Astrocyte (in vitro differentiated cells and primary cell): ENCODE measurements around the gene ARHGEF5. TPM values are rescaled to one million over a fixed set of nuclear protein-coding genes. Genes with fewer than 3 reads are reported as not detected.
"Not testable (repeated sequence)": the region's sequence is repeated elsewhere in the genome, so short reads cannot be mapped to it uniquely, and the experiment has no call there.

Experiments used
- DNase-seq: peaks from one replicate; pipeline ENCODE4 v3.0.0-alpha.2; 2010; ENCODE audit warnings: low read depth
- FAIRE-seq: peaks from 2 replicates; lab custom pipeline; 2011; peaks lifted over from hg19 to GRCh38; lab: Jason Lieb, UNC
- H2AFZ ChIP-seq: 2 replicates; pipeline ENCODE4 v1.6.0; 2012; ENCODE audit warnings: low read depth, low read length, inconsistent platforms
- H3K27ac ChIP-seq: 2 replicates; pipeline ENCODE4 v1.5.1; 2011; ENCODE audit warnings: low read depth, low read length, inconsistent platforms
- H3K27me3 ChIP-seq: 2 replicates; pipeline ENCODE4 v1.6.0; 2011; ENCODE audit warnings: low read length, inconsistent platforms; ENCODE audit not compliant: insufficient read depth
- H3K36me3 ChIP-seq: 2 replicates; pipeline ENCODE4 v1.5.1; 2011; ENCODE audit warnings: low read length, inconsistent platforms; ENCODE audit not compliant: insufficient read depth
- H3K4me1 ChIP-seq: 2 replicates; pipeline ENCODE4 v1.5.1; 2011; ENCODE audit warnings: low read length, inconsistent platforms; ENCODE audit not compliant: insufficient read depth
- H3K4me2 ChIP-seq: 2 replicates; pipeline ENCODE4 v1.6.0; 2012; ENCODE audit warnings: low read length, inconsistent platforms
- H3K4me3 ChIP-seq: 2 replicates; pipeline ENCODE4 v1.5.1; 2011; ENCODE audit warnings: low read depth, mild to moderate bottlenecking, low read length, inconsistent platforms; ENCODE audit not compliant: insufficient read depth
- H3K79me2 ChIP-seq: 2 replicates; pipeline ENCODE4 v1.6.0; 2012; ENCODE audit warnings: mild to moderate bottlenecking, low read length, inconsistent platforms; ENCODE audit not compliant: insufficient read depth
- H3K9ac ChIP-seq: 2 replicates; pipeline ENCODE4 v1.6.0; 2012; ENCODE audit warnings: mild to moderate bottlenecking, low read length, inconsistent platforms
- H3K9me3 ChIP-seq: 2 replicates; pipeline ENCODE4 v1.5.1; 2012; ENCODE audit warnings: low read depth, mild to moderate bottlenecking, low read length, inconsistent platforms; ENCODE audit not compliant: insufficient read depth
- H4K20me1 ChIP-seq: 2 replicates; pipeline ENCODE4 v1.6.0; 2012; ENCODE audit warnings: low read length, inconsistent platforms; ENCODE audit not compliant: insufficient read depth
- H3K27ac Mint-ChIP-seq: one replicate; pipeline ENCODE4 v1.8.0; 2021; ENCODE audit warnings: mild to moderate bottlenecking, mixed read lengths; ENCODE audit not compliant: unreplicated experiment
- H3K27me3 Mint-ChIP-seq: one replicate; pipeline ENCODE4 v1.8.0; 2021; ENCODE audit warnings: low read depth, mixed read lengths; ENCODE audit not compliant: unreplicated experiment
- H3K36me3 Mint-ChIP-seq: one replicate; pipeline ENCODE4 v1.8.0; 2021; ENCODE audit warnings: low read depth, mixed read lengths; ENCODE audit not compliant: unreplicated experiment
- H3K4me1 Mint-ChIP-seq: one replicate; pipeline ENCODE4 v1.8.0; 2021; ENCODE audit warnings: low read depth, mixed read lengths; ENCODE audit not compliant: unreplicated experiment
- H3K4me3 Mint-ChIP-seq: one replicate; pipeline ENCODE4 v1.8.0; 2021; ENCODE audit warnings: mild to moderate bottlenecking, moderate library complexity, mixed read lengths; ENCODE audit not compliant: unreplicated experiment
- H3K9me3 Mint-ChIP-seq: one replicate; pipeline ENCODE4 v1.8.0; 2021; ENCODE audit warnings: mild to moderate bottlenecking, mixed read lengths; ENCODE audit not compliant: unreplicated experiment
- total RNA-seq: library from RNA; stranded (reverse); gene quantifications from 2 replicates; pipeline ENCODE4 v1.2.1, GENCODE V29; 2021

The ARHGEF5 gene
- total RNA-seq, 1 donor from 2014 or later = 9.3 TPM

DNA sequence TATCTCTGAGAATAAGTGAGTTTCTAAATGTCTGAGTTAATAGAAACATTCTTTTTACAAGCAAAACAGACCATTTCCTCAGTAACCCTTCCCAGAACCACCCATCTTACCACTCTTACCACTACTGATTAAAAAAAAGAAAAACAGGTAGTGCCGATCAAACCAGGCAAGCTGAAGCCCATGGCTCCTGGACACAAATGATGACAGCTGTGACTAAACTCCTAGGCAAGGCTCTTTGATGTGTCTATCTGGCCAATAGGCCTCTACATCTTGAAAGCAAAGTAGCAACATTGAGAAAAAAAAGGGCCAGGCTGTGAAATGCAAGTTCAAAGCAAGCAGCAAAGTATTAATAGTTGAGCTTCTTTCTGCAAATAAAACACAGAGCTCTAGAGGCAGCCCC, 6.6 kb upstream of the ARHGEF5 start:
- H3K9me3 Mint-ChIP-seq, H3K4me2 ChIP-seq, H3K9me3 ChIP-seq, H3K4me3 Mint-ChIP-seq, DNase-seq, H3K4me3 ChIP-seq, H3K27ac ChIP-seq, H3K4me1 ChIP-seq, H3K36me3 Mint-ChIP-seq, H3K9ac ChIP-seq, H3K4me1 Mint-ChIP-seq, H3K27ac Mint-ChIP-seq, H2AFZ ChIP-seq, H3K27me3 Mint-ChIP-seq, H4K20me1 ChIP-seq, H3K79me2 ChIP-seq, H3K27me3 ChIP-seq, FAIRE-seq, H3K36me3 ChIP-seq: not testable (repeated sequence)

DNA sequence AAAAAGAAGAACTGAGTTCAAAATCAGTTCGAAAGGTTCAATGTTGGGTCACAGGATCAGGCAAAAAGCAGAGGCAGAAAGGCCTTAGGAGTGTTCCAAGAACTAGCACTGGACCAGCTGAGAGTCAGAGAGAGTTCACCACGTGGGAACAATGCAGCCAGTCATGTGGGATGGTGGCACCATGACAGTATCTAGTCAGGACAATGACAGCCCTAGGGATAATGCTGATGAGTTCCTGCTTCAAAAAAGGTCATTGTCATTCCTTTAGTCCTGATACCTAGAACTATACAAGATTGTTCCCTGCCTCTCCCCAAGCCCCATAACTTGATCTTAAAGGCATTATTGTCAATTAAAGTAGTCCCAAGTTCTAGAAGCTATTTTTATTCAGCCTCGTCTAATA, 3.5 kb upstream of the ARHGEF5 start:
- H3K36me3 ChIP-seq, H3K36me3 Mint-ChIP-seq, H3K4me2 ChIP-seq, H3K9me3 ChIP-seq, H3K9me3 Mint-ChIP-seq, H2AFZ ChIP-seq, H3K27me3 ChIP-seq, FAIRE-seq, H3K79me2 ChIP-seq, H3K9ac ChIP-seq, H3K4me3 ChIP-seq, H3K27me3 Mint-ChIP-seq, H3K27ac Mint-ChIP-seq, H4K20me1 ChIP-seq, H3K4me1 ChIP-seq, DNase-seq, H3K4me3 Mint-ChIP-seq, H3K4me1 Mint-ChIP-seq, H3K27ac ChIP-seq: not testable (repeated sequence)

DNA sequence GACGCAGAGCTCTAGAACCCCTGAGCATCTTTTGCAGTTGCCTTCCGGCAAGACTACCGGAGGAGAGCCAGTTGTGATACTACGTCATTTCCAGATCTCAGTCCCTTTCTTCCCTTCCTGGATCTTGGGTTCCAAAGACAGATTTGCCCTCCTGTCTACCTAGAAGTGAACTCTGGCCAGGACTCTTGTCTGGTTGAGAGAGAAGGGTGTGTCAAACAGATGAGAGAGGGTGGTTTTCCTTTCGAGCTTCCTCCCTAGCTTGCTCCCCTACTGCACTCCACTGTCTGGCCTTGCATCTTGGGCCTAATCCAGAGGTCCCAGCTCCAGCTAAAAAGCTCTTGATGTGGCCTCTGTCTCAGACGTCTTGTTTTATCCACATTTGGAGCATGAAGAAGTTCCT, 983 bp downstream of the ARHGEF5 start:
- not testable (repeated sequence) for H3K4me2 ChIP-seq, H3K27ac ChIP-seq, H3K9me3 ChIP-seq, H3K36me3 ChIP-seq, H3K27me3 Mint-ChIP-seq, H3K4me1 Mint-ChIP-seq, H3K36me3 Mint-ChIP-seq, H3K27me3 ChIP-seq, H3K9ac ChIP-seq, H3K4me3 Mint-ChIP-seq, H3K4me3 ChIP-seq, H3K79me2 ChIP-seq, FAIRE-seq, H3K4me1 ChIP-seq, H3K27ac Mint-ChIP-seq, H2AFZ ChIP-seq, DNase-seq, H3K9me3 Mint-ChIP-seq, H4K20me1 ChIP-seq

DNA sequence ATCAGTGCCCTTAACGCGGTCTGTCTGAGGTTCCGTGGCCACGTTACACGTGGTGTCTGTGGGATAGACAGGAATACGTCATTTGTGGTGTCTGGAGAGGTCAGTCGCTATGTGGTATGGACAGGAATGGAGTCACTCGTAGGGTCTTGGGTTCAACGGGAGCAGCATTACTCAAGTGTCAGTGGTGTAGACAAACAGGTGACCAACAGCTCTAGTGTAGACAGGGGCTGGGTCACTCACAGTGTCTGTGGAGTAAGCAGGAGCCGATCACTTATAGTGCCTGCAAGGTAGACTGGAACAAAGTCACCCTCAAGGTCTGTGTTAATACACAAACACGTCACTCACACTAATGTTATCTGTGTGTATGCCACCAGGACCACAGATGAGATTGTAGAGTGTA, 1.7 kb downstream of the ARHGEF5 start:
- H3K4me1 Mint-ChIP-seq, H2AFZ ChIP-seq, H3K79me2 ChIP-seq, H3K4me1 ChIP-seq, H3K4me3 Mint-ChIP-seq, H3K9me3 ChIP-seq, H3K27ac Mint-ChIP-seq, H3K9ac ChIP-seq, H3K27me3 Mint-ChIP-seq, H3K4me3 ChIP-seq, H3K36me3 Mint-ChIP-seq, H3K27me3 ChIP-seq, H3K4me2 ChIP-seq, H3K27ac ChIP-seq, H3K9me3 Mint-ChIP-seq, FAIRE-seq, DNase-seq, H4K20me1 ChIP-seq, H3K36me3 ChIP-seq: not testable (repeated sequence)

DNA sequence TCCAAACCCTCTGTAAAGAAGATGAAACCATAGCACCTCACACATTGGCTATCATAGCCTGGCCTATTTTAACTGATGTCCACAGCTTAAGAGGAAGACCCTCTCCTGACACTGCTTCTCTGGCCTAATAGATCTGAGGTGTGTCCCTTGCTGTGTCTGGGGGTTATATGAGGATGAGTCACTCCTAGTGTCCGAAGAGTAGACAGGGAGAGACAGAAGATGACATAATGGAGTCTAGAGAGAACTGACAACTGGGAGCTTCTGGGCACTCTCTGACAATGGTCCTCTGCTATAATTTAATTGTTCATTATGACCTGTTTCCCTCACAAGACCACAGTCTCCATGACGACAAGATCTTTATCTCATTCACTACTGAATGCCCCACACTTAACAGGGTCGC, 6.9 kb downstream of the ARHGEF5 start:
- H3K4me1 ChIP-seq, H3K27ac Mint-ChIP-seq, DNase-seq, H3K4me3 Mint-ChIP-seq, H4K20me1 ChIP-seq, H3K27ac ChIP-seq, H3K4me3 ChIP-seq, H3K4me1 Mint-ChIP-seq, H3K27me3 Mint-ChIP-seq, H3K9me3 Mint-ChIP-seq, H3K79me2 ChIP-seq, H3K36me3 ChIP-seq, H2AFZ ChIP-seq, H3K4me2 ChIP-seq, H3K9me3 ChIP-seq, FAIRE-seq, H3K36me3 Mint-ChIP-seq, H3K9ac ChIP-seq, H3K27me3 ChIP-seq: not testable (repeated sequence)

DNA sequence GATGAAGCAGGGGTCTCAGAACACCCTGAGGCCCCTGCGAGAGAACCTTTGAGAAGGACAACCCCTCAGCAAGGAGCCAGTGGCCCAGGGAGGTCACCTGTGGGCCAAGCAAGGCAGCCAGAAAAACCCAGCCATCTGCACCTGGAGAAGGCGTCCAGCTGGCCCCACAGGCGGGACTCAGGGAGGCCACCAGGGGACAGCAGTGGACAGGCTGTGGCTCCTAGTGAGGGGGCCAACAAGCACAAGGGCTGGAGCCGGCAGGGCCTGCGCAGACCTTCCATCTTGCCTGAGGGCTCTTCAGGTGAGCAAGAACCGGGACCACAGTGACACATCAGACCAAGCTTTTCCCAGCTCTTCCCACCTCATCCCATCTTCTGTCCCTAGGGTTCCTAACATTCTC, 10.3 kb downstream of the ARHGEF5 start:
- H3K9me3 ChIP-seq, H3K27me3 ChIP-seq, H4K20me1 ChIP-seq, H3K4me1 ChIP-seq, H3K27ac Mint-ChIP-seq, H3K36me3 Mint-ChIP-seq, FAIRE-seq, DNase-seq, H3K9ac ChIP-seq, H3K4me1 Mint-ChIP-seq, H3K79me2 ChIP-seq, H3K36me3 ChIP-seq, H3K9me3 Mint-ChIP-seq, H3K27ac ChIP-seq, H3K4me3 ChIP-seq, H3K4me3 Mint-ChIP-seq, H2AFZ ChIP-seq, H3K4me2 ChIP-seq, H3K27me3 Mint-ChIP-seq: not testable (repeated sequence)
